ENCODE measurements around the gene CCDC32.
A peak's percentile ranks its signal among the peaks of the same experiment; 100 is the strongest.

CCDC32 gene

GRCh38 chr15:40600956-40601355, 36.1 kb upstream of the CCDC32 start:
- Histone ChIP-seq H3K4me2 (ENCODE audit: low read depth, low read length, poor library complexity, severe bottlenecking) (peak overlapping the region; percentile 90), H3K4me1 (ENCODE audit: insufficient read depth, low read length, poor library complexity, severe bottlenecking) (peaks cover 14% of the 10 kb centered on the region), H3F3A (ENCODE audit: low read depth) (no peaks in the 10 kb centered on the region), H3K9me2 (replicated peaks; ENCODE audit: low read depth, low read length) (no peaks in the 10 kb centered on the region), H2AFZ (ENCODE audit: low read length) (no peak overlapping the region), H3K9me3 (ENCODE audit: insufficient read depth, low read depth, low read length) (no peaks in the 10 kb centered on the region), H3K4me3 (ENCODE audit: low read length, poor library complexity, severe bottlenecking) (no peak overlapping the region), H3K79me2 (ENCODE audit: insufficient read depth, low read length) (peaks cover 88% of the 10 kb centered on the region), H3K36me3 (ENCODE audit: insufficient read depth, low read length) (peaks cover 27% of the 10 kb centered on the region; the same call in 1 of the 2 replicates), H3K9ac (ENCODE audit: low read depth, low read length, poor library complexity, severe bottlenecking) (no peak overlapping the region), H4K20me1 (ENCODE audit: insufficient read depth, low read length, poor library complexity, severe bottlenecking) (no peaks in the 10 kb centered on the region), H3K27me3 (ENCODE audit: insufficient read depth, low read length, poor library complexity, severe bottlenecking) (no peaks in the 10 kb centered on the region)
- no peak for TF ChIP-seq EZH2phosphoT487 (IDR thresholded peaks at IDR 0.05; ENCODE audit: borderline replicate concordance)
- TF ChIP-seq CTCF (conservative IDR thresholded peaks at IDR 0.05; ENCODE audit: low read length) = no peak

GRCh38 chr15:40598672-40599071, 33.8 kb upstream of the CCDC32 start:
- peaks cover 17% of the 10 kb centered on the region for H3K4me1 ChIP-seq (ENCODE audit: insufficient read depth, low read length, poor library complexity, severe bottlenecking)
- peak overlapping the region; percentile 90 for H3K4me2 ChIP-seq (ENCODE audit: low read depth, low read length, poor library complexity, severe bottlenecking)
- no peak overlapping the region for H2AFZ ChIP-seq (ENCODE audit: low read length)
- H3K9me2 ChIP-seq (replicated peaks; ENCODE audit: low read depth, low read length) = no peaks in the 10 kb centered on the region
- no peaks in the 10 kb centered on the region for H3K9me3 ChIP-seq (ENCODE audit: insufficient read depth, low read depth, low read length)
- H3K27me3 ChIP-seq (ENCODE audit: insufficient read depth, low read length, poor library complexity, severe bottlenecking) = no peaks in the 10 kb centered on the region
- peaks cover 6% of the 10 kb centered on the region; the same call in 1 of the 2 replicates for H3K36me3 ChIP-seq (ENCODE audit: insufficient read depth, low read length)
- no peak overlapping the region for H3K4me3 ChIP-seq (ENCODE audit: low read length, poor library complexity, severe bottlenecking)
- H3K79me2 ChIP-seq (ENCODE audit: insufficient read depth, low read length) = peaks cover 93% of the 10 kb centered on the region
- no peaks in the 10 kb centered on the region for H3F3A ChIP-seq (ENCODE audit: low read depth)
- peaks cover 10% of the 10 kb centered on the region for H4K20me1 ChIP-seq (ENCODE audit: insufficient read depth, low read length, poor library complexity, severe bottlenecking)
- TF ChIP-seq CTCF (conservative IDR thresholded peaks at IDR 0.05; ENCODE audit: low read length) (no peak), EZH2phosphoT487 (IDR thresholded peaks at IDR 0.05; ENCODE audit: borderline replicate concordance) (no peak)
- no peak overlapping the region for H3K9ac ChIP-seq (ENCODE audit: low read depth, low read length, poor library complexity, severe bottlenecking)

- H3K9ac ChIP-seq (ENCODE audit: low read depth, low read length, poor library complexity, severe bottlenecking) = no peak overlapping the region
- peaks cover 87% of the 10 kb centered on the region for H3K79me2 ChIP-seq (ENCODE audit: insufficient read depth, low read length)
- no peak for TF ChIP-seq CTCF (conservative IDR thresholded peaks at IDR 0.05; ENCODE audit: low read length)
- TF ChIP-seq EZH2phosphoT487 (IDR thresholded peaks at IDR 0.05; ENCODE audit: borderline replicate concordance) = no peak
- H2AFZ ChIP-seq (ENCODE audit: low read length) = no peak overlapping the region
- peak overlapping the region; percentile 47 for H3K4me3 ChIP-seq (ENCODE audit: low read length, poor library complexity, severe bottlenecking)
- H3K36me3 ChIP-seq (ENCODE audit: insufficient read depth, low read length) = peaks cover under 1% of the 10 kb centered on the region; the same call in 1 of the 2 replicates
- H3K4me1 ChIP-seq (ENCODE audit: insufficient read depth, low read length, poor library complexity, severe bottlenecking) = peaks cover 17% of the 10 kb centered on the region
- no peaks in the 10 kb centered on the region for H3K9me2 ChIP-seq (replicated peaks; ENCODE audit: low read depth, low read length)
- peaks cover 10% of the 10 kb centered on the region for H4K20me1 ChIP-seq (ENCODE audit: insufficient read depth, low read length, poor library complexity, severe bottlenecking)
- H3K27me3 ChIP-seq (ENCODE audit: insufficient read depth, low read length, poor library complexity, severe bottlenecking) = no peaks in the 10 kb centered on the region
- H3K9me3 ChIP-seq (ENCODE audit: insufficient read depth, low read depth, low read length) = no peaks in the 10 kb centered on the region
- H3F3A ChIP-seq (ENCODE audit: low read depth) = no peaks in the 10 kb centered on the region
- H3K4me2 ChIP-seq (ENCODE audit: low read depth, low read length, poor library complexity, severe bottlenecking) = peak overlapping the region; percentile 90
Measured at GRCh38 chr15:40598126-40598525, 33.3 kb upstream of the CCDC32 start.
